HG02610 (cell line): Measurements from ENCODE around the gene ITGB7.
"Not testable (repeated sequence)": the region's sequence is repeated elsewhere in the genome, so short reads cannot be mapped to it uniquely, and the experiment has no call there.

ENCODE experiments used
- ATAC-seq: cut with Tn5 transposase; IDR thresholded peaks from one replicate; pipeline ENCODE4 v1.9.1; 2021; ENCODE audit warnings: mild to moderate bottlenecking, moderate library complexity; ENCODE audit not compliant: unreplicated experiment

The ITGB7 gene

DNA sequence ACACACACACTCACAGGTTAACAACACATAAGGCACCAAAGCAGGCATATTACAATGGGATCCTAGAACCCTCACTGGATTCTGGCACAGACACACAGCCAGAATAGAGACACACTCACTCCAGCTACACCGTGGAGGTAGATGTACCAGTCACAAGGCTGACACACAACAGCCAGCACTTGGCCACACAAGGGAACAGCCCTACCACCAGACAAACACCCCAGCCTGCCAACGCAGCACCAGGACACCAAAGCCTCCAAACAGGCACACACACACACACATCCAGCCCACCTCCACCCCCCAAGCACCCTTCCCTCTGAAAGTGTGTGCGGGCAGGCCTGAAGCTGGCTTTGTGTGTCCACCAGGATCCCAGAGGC lies 10.9 kb upstream of the ITGB7 start:
- no peak for ATAC-seq

DNA sequence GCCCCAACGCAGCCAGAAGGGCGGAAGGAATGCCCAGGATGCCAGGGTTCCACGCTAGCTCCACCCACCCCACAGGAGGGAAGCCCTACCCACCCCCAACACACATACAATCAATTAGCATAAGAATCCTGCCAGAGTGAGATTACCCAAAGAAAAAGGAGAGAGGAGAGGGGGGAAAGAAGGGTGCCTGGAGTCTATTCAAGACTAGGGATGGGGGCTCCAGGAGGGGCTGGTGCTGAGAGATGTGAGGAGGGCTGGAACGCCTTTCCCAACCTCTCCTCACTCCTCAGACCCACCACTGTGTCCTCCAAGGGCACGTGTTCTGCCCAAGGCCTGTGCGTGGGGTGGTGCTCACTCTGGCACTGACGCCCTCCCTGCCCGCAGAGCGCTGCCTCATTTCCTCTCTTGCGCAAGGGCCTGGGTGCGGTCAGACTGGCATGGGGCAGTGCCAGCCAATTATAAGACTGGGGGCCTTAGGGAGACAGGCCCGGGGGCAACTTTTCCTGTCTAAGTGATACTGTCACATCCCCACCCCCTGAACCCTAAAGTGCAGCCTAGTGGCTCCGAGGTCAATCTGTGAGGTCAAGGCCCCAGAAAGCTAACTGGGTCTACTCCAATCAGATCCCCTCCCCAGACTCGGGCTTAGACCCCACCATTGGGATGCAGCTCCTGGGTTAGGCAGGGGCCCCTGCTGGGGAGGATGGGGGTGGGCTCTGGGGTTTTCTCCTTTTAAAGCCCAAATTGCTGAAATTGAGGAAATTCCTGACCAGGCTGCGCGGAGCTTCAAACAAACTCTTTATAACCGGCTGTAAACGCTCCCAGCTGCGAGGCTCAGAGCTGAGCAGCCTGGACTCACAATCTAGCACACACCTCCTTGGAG lies 10.2 kb upstream of the ITGB7 start:
- ATAC-seq: no peak

DNA sequence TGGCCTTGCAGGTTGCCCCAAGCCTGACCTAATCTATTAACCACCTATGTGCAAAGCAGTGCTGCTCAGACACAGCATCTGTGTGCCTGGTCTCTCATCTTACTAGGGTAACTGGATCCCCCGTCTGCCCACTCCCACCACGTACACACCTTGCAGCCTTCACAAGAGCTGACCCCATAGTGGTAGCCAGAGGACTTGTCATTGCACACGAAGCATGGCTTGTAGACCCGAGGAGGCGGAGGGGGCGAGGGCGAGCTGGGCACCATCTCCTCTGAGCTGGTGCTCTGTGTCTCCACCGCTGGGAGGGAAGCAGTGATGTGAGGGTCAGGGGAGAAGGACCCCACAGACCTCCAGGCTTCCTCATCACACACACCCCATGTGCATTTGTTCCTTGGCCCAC lies 8.4 kb upstream of the ITGB7 start:
- no peak for ATAC-seq

DNA sequence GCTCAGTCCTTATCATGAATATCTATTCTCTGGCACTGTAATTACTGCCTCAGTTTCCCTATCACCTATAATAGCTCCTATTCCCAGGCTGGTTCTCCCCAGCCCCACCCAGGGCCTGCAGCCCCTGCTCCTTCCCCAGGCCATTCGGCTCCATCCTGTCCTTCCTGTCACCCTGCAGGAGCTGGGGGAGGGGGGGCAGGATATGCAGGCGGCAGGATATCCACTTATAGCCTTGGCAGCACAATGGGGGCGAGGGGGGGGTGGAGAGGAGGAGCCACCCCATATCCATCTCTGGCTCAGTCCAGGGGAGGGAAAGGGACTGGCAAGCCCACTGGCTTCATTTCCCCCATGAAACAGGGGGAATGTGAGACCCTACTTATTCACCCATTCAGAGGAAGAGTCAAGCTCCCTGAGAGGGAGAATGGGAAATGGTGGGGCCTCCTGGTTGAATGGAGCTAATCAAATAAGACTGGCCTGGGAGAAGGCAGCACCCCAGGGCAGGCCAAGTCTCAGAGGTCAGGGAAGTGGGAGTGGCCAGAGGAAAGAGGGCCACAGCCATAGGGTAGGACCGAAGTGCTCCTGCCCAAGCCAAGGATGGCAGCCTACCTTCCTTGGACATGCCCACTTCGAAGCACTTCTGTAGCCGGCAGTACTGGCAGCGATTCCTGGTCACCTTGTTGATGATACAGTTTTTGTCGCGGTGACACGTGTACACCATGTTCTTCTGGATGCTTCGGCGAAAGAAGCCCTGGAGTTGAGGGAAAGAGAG lies 7.8 kb upstream of the ITGB7 start:
- ATAC-seq: no peak

DNA sequence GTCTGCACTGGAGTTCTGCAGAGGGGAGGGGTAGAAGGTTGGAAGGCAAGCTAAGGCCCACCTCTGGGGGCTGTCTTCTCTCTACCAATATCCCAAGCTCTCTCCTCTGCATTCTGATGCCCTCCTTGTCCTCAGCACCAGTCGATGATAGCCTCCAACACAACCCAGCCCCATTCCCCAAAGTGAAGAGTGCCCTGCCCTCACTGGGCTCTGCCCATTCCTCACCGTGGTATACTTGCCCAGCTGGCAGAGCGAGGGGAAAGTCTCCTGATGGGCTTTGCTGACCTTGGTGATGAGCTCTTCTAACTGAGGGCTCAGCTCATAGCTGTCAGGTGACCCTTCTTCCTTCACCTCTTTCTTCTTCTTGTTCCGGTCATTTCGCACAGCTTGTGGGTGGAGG lies 7.2 kb upstream of the ITGB7 start:
- ATAC-seq: no peak

DNA sequence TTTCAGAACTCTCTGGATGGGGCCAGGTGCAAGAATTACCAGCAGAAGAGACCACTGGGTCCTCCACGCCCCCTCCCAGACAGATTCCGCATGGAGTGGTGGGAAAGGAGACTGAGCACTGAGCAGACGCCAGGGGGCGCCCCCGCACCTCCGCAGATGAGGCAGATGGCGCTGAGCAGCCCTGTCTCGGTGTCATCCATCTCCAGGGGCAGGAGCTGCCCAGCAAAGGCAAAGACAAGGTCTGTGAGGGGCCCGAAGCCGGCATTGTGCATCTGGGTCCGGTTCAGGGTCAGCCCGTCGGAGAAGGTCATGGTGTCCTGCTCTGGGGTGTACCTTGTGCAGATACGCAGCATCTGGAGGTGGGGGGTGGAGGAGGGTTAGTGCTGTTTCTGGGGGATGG lies 6.3 kb upstream of the ITGB7 start:
- ATAC-seq: peak; percentile 33

DNA sequence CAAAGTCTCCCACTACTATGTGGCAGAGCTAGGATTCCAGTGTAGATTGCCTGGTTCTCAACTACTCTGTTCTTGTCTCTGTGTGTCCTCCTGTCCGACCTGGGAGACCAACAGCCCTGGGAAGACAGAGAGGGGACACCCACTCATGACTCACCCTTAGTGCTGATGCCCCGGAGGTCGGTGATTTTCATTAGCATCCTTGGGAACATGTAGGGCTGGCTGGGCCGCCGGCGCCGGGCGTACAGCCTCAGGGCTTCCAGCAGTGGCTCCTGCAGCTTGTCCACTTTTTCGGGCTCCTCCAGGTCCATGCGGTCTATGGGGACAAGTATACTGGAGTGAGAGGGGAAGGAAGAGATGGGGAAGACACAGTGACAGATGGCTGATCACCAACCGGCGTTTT lies 5.9 kb upstream of the ITGB7 start:
- ATAC-seq: no peak

DNA sequence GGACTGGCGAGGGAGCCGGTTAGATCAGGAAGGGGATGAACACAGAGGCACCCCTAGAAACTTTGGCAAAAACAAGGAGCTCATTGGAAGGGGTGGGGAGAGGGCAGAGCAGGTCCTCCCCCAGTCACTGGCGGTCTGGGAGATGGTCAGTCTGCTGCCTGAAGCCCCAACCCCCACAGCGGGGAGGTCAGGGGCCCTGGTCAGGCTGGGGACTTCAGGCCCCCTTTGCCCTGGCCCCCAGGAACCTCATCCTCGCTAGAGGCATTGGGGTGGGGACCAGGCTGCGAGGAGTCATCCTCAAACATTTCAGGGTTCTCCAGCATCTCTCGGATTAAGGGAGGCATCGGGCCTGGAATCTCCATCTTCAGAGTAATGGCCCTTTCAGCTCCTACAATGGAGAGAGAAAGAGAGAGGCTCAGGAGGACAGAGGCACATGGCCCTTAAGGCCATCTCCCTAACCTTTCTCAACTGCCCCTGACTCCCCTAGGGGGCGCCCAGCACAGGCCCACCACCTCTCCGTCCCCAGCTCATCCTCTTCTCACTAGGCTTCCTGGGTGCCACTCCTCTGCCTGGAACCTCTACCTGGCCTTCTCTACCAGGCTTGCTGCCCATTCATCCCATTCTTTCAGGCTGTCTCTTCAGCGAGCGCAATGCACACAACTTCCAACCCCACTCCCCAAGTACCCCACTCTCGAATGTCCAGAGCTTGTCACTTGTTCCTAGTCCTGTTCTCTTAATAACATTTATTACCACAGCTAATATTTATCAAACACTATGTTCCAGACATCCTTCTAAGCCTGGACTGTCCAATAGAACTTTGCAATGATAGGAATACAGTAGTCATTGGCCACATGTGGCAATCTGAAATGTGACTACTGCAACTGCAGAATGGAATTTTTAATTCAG lies 4.7 kb upstream of the ITGB7 start:
- no peak for ATAC-seq

DNA sequence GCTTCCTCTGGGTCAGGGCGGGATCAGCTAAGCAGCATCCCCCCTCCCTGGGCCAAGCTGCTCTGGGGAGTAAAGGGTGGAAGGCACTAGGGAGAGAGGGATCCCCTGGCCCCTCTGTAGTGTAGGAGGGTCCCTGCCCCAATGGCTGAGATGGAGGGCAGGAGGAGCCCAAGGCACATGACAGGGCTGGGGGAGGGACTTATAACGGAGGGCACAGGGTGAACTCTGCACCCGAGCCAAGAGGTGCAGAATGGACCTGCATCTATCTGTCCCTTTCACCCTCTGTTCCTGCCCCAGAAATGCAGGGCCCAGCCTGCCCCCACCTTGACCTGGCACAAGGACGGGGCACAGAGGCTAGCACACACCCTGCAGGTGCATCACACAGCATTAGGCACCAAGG lies 3.8 kb upstream of the ITGB7 start:
- no peak for ATAC-seq

DNA sequence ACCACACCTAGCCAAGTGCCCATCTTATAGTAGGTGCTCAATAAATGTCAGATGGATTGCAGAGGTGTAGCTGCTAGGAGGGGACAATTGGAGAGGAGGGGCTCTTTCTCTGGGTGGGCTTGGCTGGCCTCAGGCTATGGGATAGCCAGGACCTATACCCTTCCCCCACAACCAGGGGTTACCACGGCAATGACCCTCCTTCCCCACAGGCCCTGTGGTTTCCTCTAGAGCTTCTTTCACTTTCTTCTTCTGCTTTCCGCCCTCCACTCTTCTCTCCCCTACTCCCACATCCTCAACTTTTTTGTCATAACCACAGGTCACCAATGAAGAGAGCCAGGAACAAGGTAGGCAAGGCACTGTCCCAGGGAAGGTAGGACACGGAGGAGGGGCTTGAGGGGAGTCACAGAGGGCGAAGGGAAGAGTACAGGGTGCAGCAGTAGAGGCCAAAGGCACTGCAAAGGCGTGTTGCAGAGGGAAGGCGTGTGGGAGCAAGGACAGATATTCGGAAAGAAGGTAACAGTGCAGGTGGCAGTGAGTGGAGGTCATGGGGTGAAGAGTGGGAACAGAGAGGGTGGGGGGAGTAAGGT lies 1.9 kb upstream of the ITGB7 start:
- peak; percentile 41 for ATAC-seq

DNA sequence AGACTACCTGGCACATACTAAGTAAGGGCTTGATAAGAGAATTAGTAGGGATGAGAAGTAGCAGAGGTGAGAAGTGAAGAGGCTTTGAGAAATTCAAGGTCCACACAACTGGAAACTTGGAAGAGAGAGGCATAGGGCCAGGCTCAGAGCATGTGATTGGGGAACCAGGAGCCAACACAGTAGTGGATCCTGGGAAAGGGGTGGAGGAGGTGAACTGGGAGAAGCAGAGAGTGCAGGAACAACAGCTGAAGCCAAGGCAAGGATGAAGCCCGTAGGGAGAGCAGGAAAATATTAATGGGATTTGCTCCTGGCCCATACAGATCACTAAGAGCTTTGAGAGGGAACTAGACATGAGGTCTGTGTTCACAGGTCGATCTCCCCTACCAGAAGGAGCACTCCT lies 1.4 kb upstream of the ITGB7 start:
- ATAC-seq: no peak

DNA sequence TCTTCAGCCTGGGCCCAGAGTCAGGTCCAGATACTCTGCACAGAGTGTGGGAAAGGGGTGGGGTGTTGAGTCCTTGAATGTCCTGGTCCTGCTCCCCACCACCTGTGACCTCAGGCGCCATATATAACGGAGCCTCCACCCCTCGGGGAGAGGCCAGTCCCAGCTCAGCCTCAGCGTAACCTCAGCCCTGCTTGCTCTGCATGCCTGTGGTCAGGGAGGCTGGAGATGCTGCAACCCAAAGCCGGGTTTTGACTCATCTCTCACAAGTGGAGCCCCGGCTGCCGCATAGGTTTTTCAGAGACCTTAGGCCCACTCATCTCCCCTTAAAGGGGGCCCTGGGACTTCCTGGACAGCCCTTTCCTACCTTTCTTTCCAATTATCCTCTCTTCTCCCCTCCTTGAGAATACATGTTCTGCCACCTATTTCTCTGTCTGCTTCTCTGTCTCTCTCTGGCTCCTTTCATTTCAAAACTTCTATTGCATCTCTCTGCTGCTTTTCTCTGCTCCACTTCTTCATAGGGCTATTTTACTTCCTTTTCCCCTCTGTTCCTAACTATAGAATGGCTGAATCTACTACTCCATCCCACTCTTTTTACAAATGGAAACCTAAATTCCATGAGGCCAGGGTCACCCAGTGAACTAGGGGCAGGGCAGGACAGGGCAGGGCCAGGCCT lies 1.2 kb downstream of the ITGB7 start:
- peak; percentile 78 for ATAC-seq

DNA sequence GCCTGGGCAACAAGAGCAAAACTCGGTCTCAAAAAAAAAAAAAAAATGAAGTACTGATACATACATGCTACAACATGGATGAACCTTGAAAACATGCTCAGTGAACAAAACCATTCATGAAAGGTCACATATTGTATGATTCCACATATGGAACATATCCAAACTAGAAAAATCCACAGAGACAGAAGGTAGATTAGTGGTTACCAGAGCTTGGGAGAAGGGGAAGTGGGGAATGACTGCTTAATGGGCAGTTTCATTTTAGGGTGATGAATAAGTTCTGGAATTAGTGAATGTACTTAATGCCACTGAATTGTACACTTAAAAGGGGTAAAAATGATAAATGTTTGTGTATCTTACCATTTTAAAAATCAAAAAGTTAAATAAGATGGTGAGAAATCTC lies 2.7 kb downstream of the ITGB7 start:
- no peak for ATAC-seq

DNA sequence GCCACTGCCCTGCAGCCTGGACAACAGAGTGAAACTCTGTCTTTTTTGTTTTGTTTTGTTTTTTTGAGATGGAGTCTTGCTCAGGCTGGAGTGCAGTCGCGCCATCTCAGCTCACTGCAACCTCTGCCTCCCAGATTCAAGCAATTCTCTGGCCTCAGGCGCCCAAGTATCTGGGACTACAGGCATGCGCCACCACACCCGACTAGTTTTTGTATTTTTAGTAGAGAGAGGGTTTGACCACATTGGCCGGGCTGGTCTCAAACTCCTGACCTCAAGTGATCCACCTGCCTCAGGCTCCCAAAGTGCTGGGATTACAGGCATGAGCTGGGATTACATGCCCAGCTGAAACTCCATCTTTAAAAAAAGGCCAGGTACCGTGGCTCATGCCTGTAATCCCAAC lies 4.7 kb downstream of the ITGB7 start:
- ATAC-seq: not testable (repeated sequence)

DNA sequence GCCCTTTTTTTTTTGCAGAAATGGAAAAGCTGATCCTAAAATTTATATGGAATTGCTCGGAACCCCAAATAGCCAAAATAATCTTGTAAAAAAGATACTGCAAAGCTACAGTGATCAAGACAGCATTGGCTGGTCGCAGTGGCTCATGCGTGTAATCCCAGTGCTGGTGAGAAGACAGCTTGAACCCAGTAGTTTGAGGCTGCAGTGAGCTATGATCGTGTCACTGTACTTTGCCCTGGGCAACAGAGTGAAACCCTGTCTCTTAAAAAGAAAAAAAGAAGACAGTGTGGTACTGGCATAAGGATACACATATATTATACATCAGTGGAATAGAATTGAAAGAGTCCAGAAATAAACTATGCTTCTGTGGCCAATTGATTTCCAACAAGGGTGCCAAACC lies 5.4 kb downstream of the ITGB7 start:
- ATAC-seq: no peak

DNA sequence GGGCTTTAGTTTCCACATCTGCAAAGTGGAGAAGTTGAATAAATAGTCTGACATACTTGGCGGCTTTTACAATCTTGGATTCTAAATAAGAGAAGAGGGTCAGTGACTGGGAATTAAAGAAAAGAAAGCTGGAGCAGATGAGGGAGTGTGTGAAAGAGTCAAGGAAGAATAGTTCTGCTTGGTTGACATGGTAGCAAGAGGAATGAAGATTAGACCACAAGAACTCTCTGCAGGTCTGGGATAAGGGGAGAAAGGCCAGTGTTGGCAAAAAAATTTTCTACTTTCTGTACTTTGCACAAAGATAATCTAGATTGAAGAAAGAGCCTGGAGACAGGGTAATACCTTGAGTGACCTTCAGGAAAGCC lies 5.9 kb downstream of the ITGB7 start:
- no peak for ATAC-seq

DNA sequence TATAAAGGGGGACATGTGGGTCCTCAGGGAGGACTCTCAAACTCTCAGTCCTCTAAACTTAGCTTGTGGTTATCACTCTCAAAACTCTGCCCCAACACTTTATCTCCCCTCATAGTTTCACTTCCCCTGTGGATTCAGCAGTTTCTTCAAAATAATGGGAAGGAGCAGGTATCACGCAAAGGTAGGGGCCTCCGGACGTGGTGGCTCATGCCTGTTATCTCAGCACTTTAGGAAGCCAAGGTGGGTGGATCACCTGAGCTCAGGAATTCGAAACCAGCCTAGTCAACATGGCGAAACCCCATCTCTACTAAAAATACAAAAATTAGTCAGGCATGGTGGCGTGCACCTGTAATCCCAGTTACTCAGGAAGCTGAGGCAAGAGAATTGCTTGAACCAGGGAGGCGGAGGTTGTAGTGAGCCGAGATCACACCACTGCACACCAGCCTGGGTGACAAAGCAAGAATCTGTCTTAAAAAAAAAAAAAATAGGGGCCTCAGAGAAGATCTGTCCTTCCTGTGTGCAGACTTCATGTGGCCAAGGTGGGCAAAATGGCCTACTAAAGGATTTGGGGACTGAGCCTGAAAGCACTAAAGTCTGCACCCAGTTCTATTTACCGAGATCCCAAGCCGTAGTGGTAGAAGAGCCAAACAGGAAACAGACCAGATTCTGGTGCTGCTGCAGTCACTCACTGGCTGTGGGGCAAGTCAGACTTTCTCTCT lies 6.4 kb downstream of the ITGB7 start:
- ATAC-seq: peak; percentile 59

DNA sequence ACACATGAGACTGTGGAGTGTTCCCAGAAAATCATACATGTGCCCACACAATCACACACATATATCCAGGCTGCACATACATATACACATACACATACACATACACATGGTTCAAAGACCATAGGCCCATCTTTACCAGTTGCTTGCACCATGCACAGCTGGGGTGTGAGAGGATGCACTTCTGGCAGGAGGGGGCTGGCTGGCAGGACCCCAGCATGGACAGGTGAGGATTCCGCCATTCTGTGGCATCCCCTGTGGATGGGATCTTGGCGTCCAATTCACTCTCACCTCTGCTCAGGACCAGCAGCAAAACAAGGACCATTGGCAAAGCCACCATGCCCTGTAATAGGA lies 7.0 kb downstream of the ITGB7 start:
- ATAC-seq: peak; percentile 2

DNA sequence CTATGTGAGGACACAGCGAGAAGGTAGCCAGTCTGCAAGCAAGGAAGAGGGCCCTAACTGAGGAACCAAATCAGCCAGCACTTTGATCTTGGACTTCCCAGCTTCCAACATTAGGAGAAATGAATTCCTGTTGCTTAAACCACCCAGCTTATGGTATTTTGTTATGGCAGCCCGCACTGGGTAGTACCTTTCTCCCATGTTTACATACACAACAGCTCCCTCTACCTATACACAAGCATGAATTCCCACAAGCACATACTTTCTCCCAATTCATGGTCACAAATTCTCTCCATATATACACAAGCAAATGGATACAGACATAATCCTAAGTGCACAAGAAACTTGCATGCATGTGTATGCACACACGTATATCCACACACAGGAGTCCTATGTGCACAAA lies 7.4 kb downstream of the ITGB7 start:
- ATAC-seq: no peak
